Activated CD4-positive, alpha-beta T cell treated with anti-CD3 and anti-CD28 coated beads for 48 hours (primary cell): ENCODE results near the gene CEBPB.

Source experiments
- DNase-seq: peaks from one replicate; pipeline ENCODE4 v3.0.0-alpha.2; 2020

CEBPB gene

DNA sequence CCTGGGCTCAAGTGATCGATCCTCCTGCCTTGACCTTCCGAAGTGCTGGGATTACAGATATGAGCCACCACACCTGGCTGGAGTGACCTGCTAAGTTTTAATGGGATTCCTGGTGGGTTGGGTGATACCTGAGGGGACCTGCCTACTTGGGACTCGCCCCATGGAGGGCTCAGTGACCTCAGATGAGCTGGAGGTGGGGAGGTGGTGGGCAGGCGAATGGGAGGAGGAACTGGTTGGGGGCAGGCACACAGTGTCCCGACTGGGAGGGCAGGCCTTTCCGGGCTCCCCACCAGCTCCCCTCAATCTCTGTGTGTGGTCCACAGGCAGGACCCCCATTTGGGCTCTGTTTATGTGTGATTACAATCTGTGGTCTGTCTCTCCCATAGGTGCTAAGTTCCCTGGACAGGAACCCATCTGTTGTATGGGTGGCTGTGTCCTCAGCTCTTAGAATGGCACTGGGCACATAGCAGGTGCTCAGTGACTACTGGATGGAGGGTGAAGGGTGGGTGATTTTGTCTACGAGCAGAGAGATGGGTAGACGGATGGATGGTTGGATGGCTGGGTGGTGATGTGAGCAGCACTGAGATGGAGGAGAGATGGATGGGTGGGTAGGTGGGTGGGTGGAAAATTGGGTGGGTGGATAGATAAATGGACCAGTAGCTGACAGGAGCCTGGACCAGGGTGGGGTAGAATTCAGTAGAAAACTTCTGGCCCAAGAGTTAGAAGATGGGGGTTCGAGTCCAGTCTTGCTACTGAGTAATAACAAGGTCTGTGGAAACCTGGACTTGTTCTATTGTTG, 23.8 kb downstream of the CEBPB start:
- no peak for DNase-seq

- DNase-seq, result no peak
Observed at GRCh38 chr20:50215101-50215690, 24.6 kb downstream of the CEBPB start.

GRCh38 chr20:50215926-50216325, 25.3 kb downstream of the CEBPB start:
- no peak for DNase-seq

DNA sequence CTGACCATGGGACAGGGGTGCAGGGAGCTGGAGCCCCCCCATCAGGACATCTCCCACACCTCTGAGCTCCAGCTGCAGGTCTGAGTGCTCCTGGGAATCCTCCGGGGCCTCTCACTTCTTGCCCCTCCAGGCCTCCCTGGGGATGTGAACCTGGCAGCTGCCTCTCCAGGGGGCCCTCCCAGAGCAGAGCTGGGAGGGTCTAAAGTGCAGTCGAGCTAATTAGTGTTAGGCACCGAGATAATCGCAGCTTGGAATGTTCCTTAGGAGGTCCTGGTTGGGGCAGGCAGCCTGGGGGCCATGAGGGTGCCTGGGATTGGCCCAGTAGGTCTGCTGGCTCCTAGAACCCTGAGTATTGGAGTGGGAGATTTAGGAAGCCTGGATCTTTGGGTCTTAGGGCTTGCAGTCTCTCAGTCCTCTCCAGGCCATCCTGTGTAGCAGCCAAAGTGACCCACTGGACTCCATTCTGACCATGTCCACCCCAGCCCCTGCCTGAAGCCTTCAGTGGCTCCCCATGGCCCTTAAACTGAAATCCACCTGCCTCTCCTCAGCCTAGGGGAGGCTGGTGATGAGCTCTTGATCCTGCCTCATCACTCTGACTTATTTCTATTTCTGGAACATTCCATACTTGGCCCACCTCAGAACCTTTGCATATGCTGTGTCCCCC, 26.0 kb downstream of the CEBPB start:
- no peak for DNase-seq

- DNase-seq, result no peak
Observed at GRCh38 chr20:50217207-50217949, 26.7 kb downstream of the CEBPB start.

DNA sequence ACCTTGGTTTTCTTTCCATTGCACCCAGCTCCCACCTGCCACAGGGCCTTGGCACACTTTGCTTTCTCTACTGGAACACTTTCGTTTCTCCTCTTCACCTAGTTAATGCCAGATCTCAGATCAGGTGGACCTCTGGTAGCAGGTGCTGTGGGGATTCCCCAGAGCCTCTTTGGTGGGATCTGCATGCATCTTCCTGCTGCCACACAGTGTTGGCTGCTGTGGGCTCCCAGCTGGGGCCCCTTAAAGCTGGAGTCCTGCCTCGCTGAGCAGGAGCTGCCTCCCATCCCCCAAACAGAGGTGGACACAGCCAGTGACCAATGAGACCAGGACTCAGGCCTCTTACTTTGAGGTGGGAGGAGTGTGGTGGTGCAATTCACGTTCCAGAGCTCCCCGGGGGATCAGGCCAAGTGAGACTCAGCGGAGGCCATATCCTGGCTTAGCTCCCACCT, 28.4 kb downstream of the CEBPB start:
- DNase-seq, result no peak

DNA sequence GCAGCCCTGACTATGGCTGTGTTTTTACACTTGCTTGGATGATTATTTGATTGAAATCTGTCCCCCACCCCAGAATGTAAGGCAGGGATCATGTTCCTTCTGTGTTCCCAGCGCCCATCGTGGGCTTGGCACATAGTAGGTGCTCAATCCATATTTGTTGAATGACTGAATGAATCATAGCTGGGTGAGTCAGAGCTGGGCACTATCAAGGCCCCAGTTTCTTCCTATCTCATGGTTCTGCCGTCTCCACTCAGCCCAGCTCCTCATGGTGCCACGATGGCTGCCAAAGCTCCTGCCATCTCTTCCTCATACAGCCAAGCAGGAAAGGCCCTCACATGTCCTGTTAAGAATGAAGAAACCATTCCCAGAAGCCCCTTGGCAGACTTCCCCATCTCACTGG, 29.0 kb downstream of the CEBPB start:
- no peak for DNase-seq

- no peak for DNase-seq
Observed at GRCh38 chr20:50220093-50220893, 29.7 kb downstream of the CEBPB start.

DNA sequence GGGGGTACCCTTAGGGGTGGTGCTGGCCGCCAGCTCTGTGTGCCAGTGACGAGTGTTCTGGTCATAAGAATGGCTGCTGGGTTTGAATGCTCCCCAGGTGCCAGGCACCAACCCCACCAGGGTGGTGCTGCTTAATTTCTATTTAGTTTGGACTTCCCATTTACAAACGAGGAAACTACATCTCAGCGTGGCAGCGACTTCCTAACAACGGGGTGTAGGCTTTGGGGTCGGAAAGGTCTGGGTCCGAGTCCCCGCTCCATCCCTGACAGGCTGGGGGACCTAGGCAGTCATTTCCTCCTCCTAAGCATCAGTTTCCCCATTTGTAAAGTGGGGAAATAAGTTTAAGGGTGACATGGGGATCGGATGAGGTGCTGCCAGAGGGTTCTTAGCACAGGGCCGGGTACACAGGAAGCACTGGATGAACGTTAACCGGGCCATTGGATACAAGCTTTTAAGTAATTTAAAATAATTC, 30.3 kb downstream of the CEBPB start:
- no peak for DNase-seq

GRCh38 chr20:50221501-50222308, 31.1 kb downstream of the CEBPB start:
- DNase-seq, result no peak

- no peak for DNase-seq
Observed at GRCh38 chr20:50222309-50223038, 31.8 kb downstream of the CEBPB start.

GRCh38 chr20:50223039-50224005, 32.7 kb downstream of the CEBPB start:
- DNase-seq, result no peak

DNA sequence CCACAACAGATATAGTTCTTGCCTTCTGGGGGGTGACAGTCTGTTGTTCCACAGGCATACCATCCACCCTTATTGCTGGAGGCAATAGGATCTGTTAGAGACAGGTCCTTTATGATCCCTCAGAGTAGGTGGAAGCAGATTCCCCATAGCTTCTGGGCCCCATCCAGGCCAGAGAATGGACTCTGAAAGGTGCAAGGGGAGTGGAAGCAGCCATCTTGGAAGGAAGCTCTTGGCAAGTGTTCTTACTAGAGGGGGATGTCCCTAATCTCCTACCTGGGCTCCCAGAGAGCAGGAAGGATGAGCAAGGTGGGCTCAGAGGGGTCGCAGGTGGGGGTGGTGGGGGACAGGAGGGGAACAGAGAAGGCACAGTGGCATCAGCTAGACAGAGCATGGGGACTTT, 33.4 kb downstream of the CEBPB start:
- no peak for DNase-seq

- DNase-seq, result no peak
Observed at GRCh38 chr20:50224531-50225255, 34.1 kb downstream of the CEBPB start.

GRCh38 chr20:50226093-50226974, 35.7 kb downstream of the CEBPB start:
- peak; percentile 27 for DNase-seq

DNA sequence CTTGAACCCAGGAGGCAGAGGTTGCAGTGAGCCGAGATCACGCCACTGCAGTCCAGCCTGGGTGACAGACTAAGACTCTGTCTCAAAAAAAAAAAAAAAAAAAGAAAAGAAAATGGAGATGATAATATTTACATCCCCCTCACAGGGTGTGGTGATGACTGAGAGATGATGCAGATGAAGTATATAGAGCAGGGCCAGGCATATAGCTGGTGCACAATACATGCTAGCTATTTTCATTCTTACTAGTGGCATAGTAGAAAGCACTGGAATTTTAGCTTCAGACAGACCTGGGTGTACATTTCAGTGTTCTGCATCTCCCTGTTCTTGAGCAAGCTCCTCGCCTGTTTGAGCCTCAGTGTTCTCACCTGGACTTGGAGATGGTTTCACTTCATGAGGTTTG, 36.9 kb downstream of the CEBPB start:
- no peak for DNase-seq

DNA sequence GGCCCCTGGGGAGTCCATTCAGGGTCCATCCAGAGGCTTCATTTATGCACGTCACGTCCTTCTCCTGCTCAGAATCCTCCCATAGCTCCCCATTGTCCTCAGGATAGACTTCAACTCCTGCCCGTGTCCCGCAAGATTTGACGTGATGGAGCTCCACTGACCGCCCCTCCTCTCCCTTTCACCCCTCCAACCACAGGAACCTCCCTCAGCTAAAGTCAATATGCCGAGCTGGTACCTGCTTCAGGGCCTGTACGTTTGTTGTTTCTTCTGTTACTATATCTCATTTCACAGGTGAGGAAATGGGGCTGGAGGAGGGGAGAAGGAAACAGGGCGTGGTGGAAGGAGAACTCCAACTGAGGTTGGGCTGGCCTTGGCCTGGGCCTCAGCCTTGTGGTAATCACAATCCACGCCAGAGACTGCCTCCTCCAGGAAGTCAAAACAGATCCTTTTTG, 38.6 kb downstream of the CEBPB start:
- DNase-seq, result no peak

DNA sequence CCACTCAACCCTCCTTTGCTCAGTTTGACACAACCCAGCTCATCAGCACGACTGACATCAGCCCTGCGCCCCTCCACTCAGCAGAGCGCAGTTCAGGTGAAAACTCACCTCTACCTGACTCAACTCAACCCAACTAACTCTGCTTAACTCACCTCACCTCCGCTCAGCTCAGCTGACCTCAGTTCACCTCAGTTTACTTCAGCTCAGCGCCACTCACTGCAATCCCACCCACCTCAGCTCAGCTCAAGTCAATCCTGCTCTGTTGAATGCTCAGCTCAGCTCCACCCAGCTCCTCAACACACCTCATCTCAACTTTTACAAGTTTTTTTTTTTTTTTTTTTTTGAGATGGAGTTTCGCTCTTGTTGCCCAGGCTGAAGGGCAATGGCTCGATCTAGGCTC, 39.6 kb downstream of the CEBPB start:
- DNase-seq, result no peak
